Esophagus (tissue), 2 donors: ENCODE data around the gene MEIS2. TPM values are rescaled to one million over a fixed set of nuclear protein-coding genes. Genes with fewer than 3 reads are reported as not detected.

Source experiments
- H3K27ac ChIP-seq, 2 donors: one replicate each; pipeline ENCODE4 v1.5.1; 2013; ENCODE audit warnings: low read depth in 2 of 2, mild to moderate bottlenecking in 2 of 2, inconsistent platforms in 1 of 2, low read length in 1 of 2, moderate library complexity in 1 of 2
- H3K27me3 ChIP-seq, 2 donors: one replicate each; pipeline ENCODE4 v1.6.1; 2013; ENCODE audit warnings: low read length in 2 of 2, control low read depth in 1 of 2, mild to moderate bottlenecking in 1 of 2; ENCODE audit not compliant: insufficient read depth in 2 of 2, control insufficient read depth in 1 of 2
- H3K36me3 ChIP-seq, 2 donors: one replicate each; pipeline ENCODE4 v1.6.1; 2013; ENCODE audit warnings: low read length in 1 of 2; ENCODE audit not compliant: control insufficient read depth in 2 of 2, insufficient read depth in 2 of 2
- H3K4me1 ChIP-seq, 2 donors: one replicate each; pipeline ENCODE4 v1.6.1; 2013; ENCODE audit warnings: low read length in 1 of 2; ENCODE audit not compliant: control insufficient read depth in 2 of 2, insufficient read depth in 2 of 2
- H3K4me3 ChIP-seq, 2 donors: one replicate each; pipeline ENCODE4 v1.5.1; 2013; ENCODE audit warnings: low read length in 2 of 2, mild to moderate bottlenecking in 2 of 2, low read depth in 1 of 2, moderate library complexity in 1 of 2
- H3K9me3 ChIP-seq, 2 donors: one replicate each; pipeline ENCODE4 v1.6.1; 2013; ENCODE audit warnings: mild to moderate bottlenecking in 2 of 2, low read depth in 1 of 2, low read length in 1 of 2, moderate library complexity in 1 of 2; ENCODE audit not compliant: control insufficient read depth in 2 of 2, insufficient read depth in 1 of 2
- WGBS, 2 donors: extraction: QIAGEN DNeasy Blood & Tissue Kit; methylation state at CpG; one replicate each; pipeline ENCODE4 v1.1.7; 2013; 5-methylcytosine and 5-hydroxymethylcytosine counted together
- polyA plus RNA-seq, 2 donors: library from polyadenylated mRNA; stranded (reverse); fragments of 200-250 nt; gene quantifications; one replicate each; pipeline ENCODE4 v1.2.3, GENCODE V29; 2013
- donor health status: healthy with polysubstance abuse.
- donor health status: Bipolar disorder and iron deficiency.

Gene MEIS2
- polyA plus RNA-seq, 2 donors, result 6.0 to 8.8 TPM

GRCh38 chr15:36860792-36861191 is 239.6 kb downstream of the MEIS2 start:
- H3K4me3 ChIP-seq, result no peak overlapping the region
- no peaks in the 10 kb centered on the region for H3K27me3 ChIP-seq
- H3K4me1 ChIP-seq, result no peaks in the 10 kb centered on the region
- WGBS, 2 donors, result 78 to 83% methylated on average over 2 of the region's 2 CpGs
- H3K9me3 ChIP-seq, result no peaks in the 10 kb centered on the region
- no peaks in the 10 kb centered on the region for H3K36me3 ChIP-seq
- no peak overlapping the region for H3K27ac ChIP-seq

- H3K4me1 ChIP-seq, result no peaks in the 10 kb centered on the region
- no peaks in the 10 kb centered on the region for H3K27me3 ChIP-seq
- H3K9me3 ChIP-seq, result no peaks in the 10 kb centered on the region
- H3K36me3 ChIP-seq, result no peaks in the 10 kb centered on the region
- H3K4me3 ChIP-seq, result no peak overlapping the region
- H3K27ac ChIP-seq, result no peak overlapping the region
Measured at GRCh38 chr15:36858423-36858822, 241.9 kb downstream of the MEIS2 start.

- H3K36me3 ChIP-seq, result no peaks in the 10 kb centered on the region
Measured at GRCh38 chr15:36856339-36856973, 243.9 kb downstream of the MEIS2 start.

GRCh38 chr15:36850864-36851263 is 249.5 kb downstream of the MEIS2 start:
- WGBS, 2 donors, result 94 to 97% methylated on average over 2 of the region's 2 CpGs
- Histone ChIP-seq H3K27me3 (no peaks in the 10 kb centered on the region), H3K4me1 (no peaks in the 10 kb centered on the region), H3K27ac (no peak overlapping the region), H3K36me3 (no peaks in the 10 kb centered on the region), H3K9me3 (no peaks in the 10 kb centered on the region), H3K4me3 (no peak overlapping the region)

More at GRCh38 chr15:36856339-36856973, 243.9 kb downstream of the MEIS2 start:
- H3K4me1 ChIP-seq, result no peaks in the 10 kb centered on the region
- no peaks in the 10 kb centered on the region for H3K27me3 ChIP-seq
- 80 to 81% methylated on average over 5 of the region's 6 CpGs for WGBS, 2 donors
- H3K9me3 ChIP-seq, result no peaks in the 10 kb centered on the region
- no peak overlapping the region for H3K27ac ChIP-seq
- no peak overlapping the region for H3K4me3 ChIP-seq

- Histone ChIP-seq H3K36me3 (no peaks in the 10 kb centered on the region), H3K27me3 (no peaks in the 10 kb centered on the region), H3K4me1 (no peaks in the 10 kb centered on the region), H3K9me3 (no peaks in the 10 kb centered on the region), H3K27ac (no peak overlapping the region), H3K4me3 (no peak overlapping the region)
Measured at GRCh38 chr15:36845270-36845669, 255.1 kb downstream of the MEIS2 start.

GRCh38 chr15:36844534-36844998 is 255.8 kb downstream of the MEIS2 start:
- WGBS, 2 donors, result 10 to 18% methylated on average over 4 of the region's 4 CpGs
- Histone ChIP-seq H3K27ac (no peak overlapping the region), H3K9me3 (no peaks in the 10 kb centered on the region), H3K4me3 (no peak overlapping the region), H3K4me1 (no peaks in the 10 kb centered on the region), H3K27me3 (no peaks in the 10 kb centered on the region), H3K36me3 (no peaks in the 10 kb centered on the region)

- H3K36me3 ChIP-seq, result no peaks in the 10 kb centered on the region
- no peaks in the 10 kb centered on the region for H3K9me3 ChIP-seq
- H3K4me1 ChIP-seq, result no peaks in the 10 kb centered on the region
- no peak overlapping the region for H3K4me3 ChIP-seq
- H3K27ac ChIP-seq, result no peak overlapping the region
- H3K27me3 ChIP-seq, result no peaks in the 10 kb centered on the region
- WGBS, 2 donors, result 62 to 64% methylated on average over 3 of the region's 3 CpGs
Measured at GRCh38 chr15:36843822-36844221, 256.5 kb downstream of the MEIS2 start.

- Histone ChIP-seq H3K4me1 (no peaks in the 10 kb centered on the region), H3K9me3 (no peaks in the 10 kb centered on the region), H3K4me3 (no peak overlapping the region), H3K36me3 (no peaks in the 10 kb centered on the region), H3K27ac (no peak overlapping the region), H3K27me3 (no peaks in the 10 kb centered on the region)
- WGBS, 2 donors, result 62 to 78% methylated on average over 5 of the region's 5 CpGs
Measured at GRCh38 chr15:36841193-36841592, 259.2 kb downstream of the MEIS2 start.
